Body of pancreas (tissue), 4 donors: ENCODE data around the gene KRTAP4-8. TPM values are rescaled to one million over a fixed set of nuclear protein-coding genes. Genes with fewer than 3 reads are reported as not detected.
"Not testable (repeated sequence)": the region's sequence is repeated elsewhere in the genome, so short reads cannot be mapped to it uniquely, and the experiment has no call there.

Experiments used
- ATAC-seq: fragments of 150-250 bp; one replicate; pipeline ENCODE4 v1.9.1; 2016
- DNase-seq, 4 donors: peaks; one replicate each; pipeline ENCODE4 v3.0.0-alpha.2; 2019
- H3K27ac ChIP-seq, 4 donors: fragments of 200-600 bp; sonication (generic); 1 replicate in 3 of 4; 2 replicates in 1 of 4; pipeline versions ENCODE4 v1.5.1 to v1.6.1; 2016 to 2019; ENCODE audit warnings: mild to moderate bottlenecking in 1 of 4, mixed read lengths in 1 of 4, moderate library complexity in 1 of 4
- H3K27me3 ChIP-seq, 2 donors: fragments of 200-600 bp; sonication (generic); one replicate each; pipeline ENCODE4 v1.6.0; 2016; ENCODE audit warnings: mild to moderate bottlenecking in 1 of 2
- H3K36me3 ChIP-seq, 2 donors: fragments of 200-600 bp; sonication (generic); replicated peaks in 1 of 2; 2 replicates each; pipeline ENCODE4 v1.5.1; 2016; ENCODE audit warnings: low read depth in 2 of 2; ENCODE audit not compliant: insufficient read depth in 1 of 2
- H3K4me1 ChIP-seq: fragments of 200-600 bp; sonication (generic); one replicate; pipeline ENCODE4 v1.6.0; 2016
- H3K4me3 ChIP-seq, 2 donors: fragments of 200-600 bp; sonication (generic); 1 replicate in 1 of 2; 2 replicates in 1 of 2; pipeline ENCODE4 v1.5.1; 2016 to 2019
- H3K9me3 ChIP-seq, 3 donors: fragments of 200-600 bp; sonication (generic); 1 replicate in 2 of 3; 2 replicates in 1 of 3; pipeline ENCODE4 v1.5.1; 2016
- CTCF ChIP-seq, 7 experiments: fragments of 450-650 bp in 4 of 7; fragments of 200-600 bp in 3 of 7; sonication (generic) in 3 of 7; IDR thresholded peaks; one replicate each; pipeline ENCODE4 v1.5.1; 2016 to 2019; ENCODE audit warnings: antibody characterized with exemption in 7 of 7
- POLR2A ChIP-seq, 3 donors: fragments of 450-650 bp; IDR thresholded peaks; one replicate each; pipeline ENCODE4 v1.6.1; 2016; ENCODE audit warnings: antibody characterized with exemption in 3 of 3, mild to moderate bottlenecking in 2 of 3
- WGBS, 2 donors: methylation state at CpG; one replicate each; pipeline ENCODE4 v1.1.5; 2017; 5-methylcytosine and 5-hydroxymethylcytosine counted together
- intact Hi-C: fragments of 100-400 bp; cut with DNase I; formaldehyde crosslinking; loops from one replicate; pipeline ENCODE4 v1.15.1; 2023
- total RNA-seq, 2 donors: library from RNA; depleted of rRNA; stranded (reverse); fragments of >200 nt; gene quantifications; one replicate each; pipeline ENCODE4 v1.1.0, GENCODE V29; 2016

Gene KRTAP4-8
- total RNA-seq, 2 donors from 2014 or later: not detected

- DNase-seq (no peak), ATAC-seq (no peak)
- Histone ChIP-seq H3K4me1 (no peaks in the 10 kb centered on the region), H3K27me3 (no peaks in the 10 kb centered on the region), H3K9me3 (no peaks in the 10 kb centered on the region), H3K4me3 (no peak overlapping the region), H3K36me3 (no peaks in the 10 kb centered on the region), H3K27ac (no peak overlapping the region)
- WGBS, 2 donors: 50 to 57% methylated on average over 2 of the region's 2 CpGs
- intact Hi-C loops: no loop called here
- TF ChIP-seq CTCF (IDR thresholded peaks at IDR 0.05) (no peak), POLR2A (IDR thresholded peaks at IDR 0.05) (no peak)
These were observed 36.2 kb upstream of the KRTAP4-8 start for GRCh38 chr17:41133880-41134735.

DNA sequence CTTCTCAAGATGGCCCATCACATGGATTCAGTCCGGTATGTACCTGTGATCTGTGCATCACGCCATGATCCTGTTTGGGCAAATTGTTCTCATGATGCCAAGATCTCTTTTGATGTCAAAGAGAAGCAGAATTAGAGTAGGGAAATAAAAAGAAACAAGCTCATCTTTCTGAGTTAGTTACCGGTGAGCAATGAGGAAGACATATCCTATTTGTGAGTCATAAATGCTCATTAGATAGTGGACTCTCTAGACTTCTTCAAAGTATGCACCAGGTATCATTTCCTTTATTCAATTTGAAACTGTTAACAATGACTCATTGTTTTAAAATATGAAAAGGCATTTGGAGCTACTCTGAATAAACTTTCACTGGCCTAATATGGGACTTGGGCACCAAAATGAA lies 34.0 kb upstream of the KRTAP4-8 start:
- no peak for DNase-seq
- Histone ChIP-seq H3K4me3 (no peak overlapping the region), H3K9me3 (no peaks in the 10 kb centered on the region), H3K36me3 (no peaks in the 10 kb centered on the region), H3K4me1 (no peaks in the 10 kb centered on the region), H3K27me3 (no peaks in the 10 kb centered on the region), H3K27ac (no peak overlapping the region)
- no peak for ATAC-seq
- intact Hi-C loops: no loop called here
- 71 to 73% methylated on average over 3 of the region's 3 CpGs for WGBS, 2 donors
- TF ChIP-seq POLR2A (IDR thresholded peaks at IDR 0.05) (no peak), CTCF (IDR thresholded peaks at IDR 0.05) (no peak)

- ATAC-seq: no peak
- no peak overlapping the region for H3K27ac ChIP-seq
- no peaks in the 10 kb centered on the region for H3K4me1 ChIP-seq
- no peaks in the 10 kb centered on the region for H3K27me3 ChIP-seq
- TF ChIP-seq CTCF (IDR thresholded peaks at IDR 0.05) (no peak), POLR2A (IDR thresholded peaks at IDR 0.05) (no peak)
- no peaks in the 10 kb centered on the region for H3K9me3 ChIP-seq
- no peak for DNase-seq
- H3K4me3 ChIP-seq: no peak overlapping the region
- WGBS, 2 donors: 13 to 15% methylated on average over 1 of the region's 1 CpG
- intact Hi-C loops: no loop called here
- no peaks in the 10 kb centered on the region for H3K36me3 ChIP-seq
These were observed 29.4 kb upstream of the KRTAP4-8 start for GRCh38 chr17:41127371-41127770.

GRCh38 chr17:41126412-41126811 lies 28.5 kb upstream of the KRTAP4-8 start:
- TF ChIP-seq CTCF (IDR thresholded peaks at IDR 0.05) (no peak), POLR2A (IDR thresholded peaks at IDR 0.05) (no peak)
- intact Hi-C loops: no loop called here
- Histone ChIP-seq H3K27ac (no peak overlapping the region), H3K9me3 (no peaks in the 10 kb centered on the region), H3K4me3 (no peak overlapping the region), H3K4me1 (no peaks in the 10 kb centered on the region), H3K36me3 (no peaks in the 10 kb centered on the region), H3K27me3 (no peaks in the 10 kb centered on the region)
- 64 to 70% methylated on average over 3 of the region's 3 CpGs for WGBS, 2 donors
- DNase-seq (no peak), ATAC-seq (no peak)

DNA sequence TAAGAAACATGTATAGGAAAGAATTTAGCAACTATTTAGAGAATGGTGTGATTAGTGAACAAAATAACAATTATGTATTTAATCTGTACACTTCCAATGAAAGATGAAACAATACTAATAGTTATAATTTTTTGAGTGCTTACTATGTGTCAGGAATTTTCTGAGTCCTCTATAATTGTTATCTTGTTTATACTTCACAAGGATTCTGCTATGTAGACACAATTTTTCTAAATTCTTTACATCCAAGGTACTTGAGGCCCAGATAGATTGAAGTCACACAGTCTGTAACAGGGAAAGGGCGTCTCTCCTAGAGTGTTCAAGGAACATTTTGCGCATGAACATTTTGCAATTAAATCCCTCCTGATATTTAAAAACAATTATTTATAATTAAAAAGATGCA lies 27.1 kb upstream of the KRTAP4-8 start:
- Histone ChIP-seq H3K27ac (no peak overlapping the region), H3K4me1 (no peaks in the 10 kb centered on the region), H3K27me3 (no peaks in the 10 kb centered on the region), H3K36me3 (no peaks in the 10 kb centered on the region), H3K9me3 (no peaks in the 10 kb centered on the region), H3K4me3 (no peak overlapping the region)
- intact Hi-C loops: no loop called here
- DNase-seq (no peak), ATAC-seq (no peak)
- 80 to 85% methylated on average over 2 of the region's 2 CpGs for WGBS, 2 donors
- no peak for TF ChIP-seq POLR2A (IDR thresholded peaks at IDR 0.05)
- TF ChIP-seq CTCF (IDR thresholded peaks at IDR 0.05): no peak

- intact Hi-C loops, ATAC-seq, H3K27me3 ChIP-seq, H3K36me3 ChIP-seq, H3K9me3 ChIP-seq, H3K27ac ChIP-seq, H3K4me3 ChIP-seq, DNase-seq, H3K4me1 ChIP-seq: not testable (repeated sequence)
- WGBS, 2 donors: 68 to 71% methylated on average over 3 of the region's 3 CpGs
These were observed 26.0 kb upstream of the KRTAP4-8 start, which contains the start of gene KRTAP4-12 for GRCh38 chr17:41123991-41124371. Gene KRTAP4-12 (minus strand): TSS chr17:41124182. CDS start chr17:41124122, 60 bp downstream.

GRCh38 chr17:41123292-41123990 lies 25.5 kb upstream of the KRTAP4-8 start:
- H3K4me3 ChIP-seq, H3K36me3 ChIP-seq, H3K4me1 ChIP-seq, ATAC-seq, H3K27ac ChIP-seq, H3K27me3 ChIP-seq, H3K9me3 ChIP-seq, intact Hi-C loops, DNase-seq: not testable (repeated sequence)
- WGBS, 2 donors: 60 to 74% methylated on average over 8 to 12 of the region's 12 CpGs
